ENCODE results near the gene PTPN23. TPM values are rescaled to one million over a fixed set of nuclear protein-coding genes. Genes with fewer than 3 reads are reported as not detected.

Gene PTPN23
- total and polyA plus RNA-seq, 2 of the 13 experiments (the other 11 are each of a cell fraction or from before 2014, with no cell fraction given) = 2.3 to 3.7 TPM

GRCh38 chr3:47380601-47381316 lies at the start of gene PTPN23 (continued):
- no peak for TF ChIP-seq ZNF18 (CRISPR knock-in tag; IDR thresholded peaks at IDR 0.05; ENCODE audit: insufficient replicate concordance)
- TF ChIP-seq HNRNPLL (IDR thresholded peaks at IDR 0.05; ENCODE audit: low read depth, low read length, poor library complexity, severe bottlenecking) = peak; percentile 78
- TF ChIP-seq RBM39 (IDR thresholded peaks at IDR 0.05; ENCODE audit: low read depth, low read length, poor library complexity, severe bottlenecking) = no peak
- TF ChIP-seq ZEB1 (IDR thresholded peaks at IDR 0.05; ENCODE audit: insufficient replicate concordance, low read depth) = peak; percentile 73
- TF ChIP-seq MTF2 (CRISPR knock-in tag; IDR thresholded peaks at IDR 0.05; ENCODE audit: borderline replicate concordance) = no peak
- no peak for TF ChIP-seq ATM (IDR thresholded peaks at IDR 0.05; ENCODE audit: borderline replicate concordance)
- TF ChIP-seq ZSCAN5A (CRISPR knock-in tag; IDR thresholded peaks at IDR 0.05; ENCODE audit: borderline replicate concordance) = peak; percentile 9
- TF ChIP-seq NFAT5 (CRISPR knock-in tag; IDR thresholded peaks at IDR 0.05) = no peak
- TF ChIP-seq ZNF142 (CRISPR knock-in tag; IDR thresholded peaks at IDR 0.05) = peak; percentile 76; the same call in 1 of the 2 replicates
- 0 out of 2 replicates have a peak, but pooled peaks have one; percentile 51 for TF ChIP-seq ZFP37 (CRISPR knock-in tag; IDR thresholded peaks at IDR 0.05; ENCODE audit: borderline replicate concordance)
- TF ChIP-seq PBX2 (CRISPR knock-in tag; IDR thresholded peaks at IDR 0.05) = no peak

All from HepG2 (cell line).